ENCODE data around the gene PRKCE.
"Not testable (repeated sequence)": the region's sequence is repeated elsewhere in the genome, so short reads cannot be mapped to it uniquely, and the experiment has no call there.

Gene PRKCE

DNA sequence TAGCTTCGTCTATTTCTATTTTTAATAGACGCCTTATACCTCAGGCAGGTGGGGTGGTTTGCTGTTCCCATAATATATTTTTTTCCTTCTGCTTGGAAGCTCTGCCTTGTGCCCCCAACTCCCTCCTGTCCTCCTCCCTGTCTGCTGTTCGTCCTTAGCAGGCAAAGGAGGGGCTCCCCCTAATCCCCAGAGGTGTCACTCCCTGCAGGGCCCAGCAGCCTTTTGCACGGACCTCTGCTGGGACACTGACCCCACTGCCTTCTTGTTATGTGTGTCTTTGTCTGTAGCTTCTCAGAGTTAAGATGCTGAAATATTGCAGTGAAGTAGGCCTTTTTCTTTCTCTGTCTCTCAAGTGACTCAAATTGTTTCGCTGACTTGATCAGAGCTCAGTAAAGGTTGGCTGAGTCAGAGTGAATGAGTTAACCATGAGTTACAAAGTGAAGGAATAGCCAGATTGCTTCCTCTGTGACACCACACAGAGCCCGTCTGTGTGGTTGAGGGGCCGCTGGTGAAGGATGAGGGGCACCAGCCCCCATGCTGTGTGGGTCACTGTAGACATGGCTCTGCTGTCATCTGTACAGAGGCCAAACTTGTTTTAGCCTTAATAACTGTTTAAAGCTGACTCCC lies 47.7 kb downstream of the PRKCE start:
- DNase-seq (ENCODE audit: low spot score) = no peak

DNA sequence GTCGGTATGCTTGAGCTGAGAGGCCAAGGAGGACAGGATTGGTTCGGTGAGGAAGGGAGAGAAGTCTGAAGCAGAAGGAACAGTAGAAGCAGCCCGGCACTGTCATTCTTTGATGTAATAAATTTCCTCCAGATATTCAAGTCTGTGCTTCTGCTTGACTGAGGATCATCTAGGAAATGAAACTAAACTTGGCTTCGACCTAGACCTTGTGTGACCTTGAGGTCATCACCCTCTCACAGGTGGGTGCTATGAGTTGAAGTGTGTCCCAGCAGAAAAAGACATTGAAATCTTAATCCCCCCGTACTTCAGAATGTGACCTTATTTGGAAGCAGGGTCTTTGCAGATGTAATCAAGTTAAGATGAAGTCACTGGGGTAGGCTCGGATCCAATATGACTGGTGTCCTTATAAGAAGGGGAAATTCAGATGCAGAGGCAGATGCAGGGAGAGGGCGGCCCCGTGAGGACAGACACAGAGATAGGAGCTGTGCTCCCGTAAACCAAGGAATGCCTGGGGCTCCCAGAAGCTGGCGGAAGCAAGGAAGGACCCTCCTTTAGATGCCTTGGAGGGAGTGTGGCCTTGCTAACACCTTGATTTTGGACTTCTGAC lies 49.0 kb downstream of the PRKCE start:
- DNase-seq (ENCODE audit: low spot score) = no peak

DNA sequence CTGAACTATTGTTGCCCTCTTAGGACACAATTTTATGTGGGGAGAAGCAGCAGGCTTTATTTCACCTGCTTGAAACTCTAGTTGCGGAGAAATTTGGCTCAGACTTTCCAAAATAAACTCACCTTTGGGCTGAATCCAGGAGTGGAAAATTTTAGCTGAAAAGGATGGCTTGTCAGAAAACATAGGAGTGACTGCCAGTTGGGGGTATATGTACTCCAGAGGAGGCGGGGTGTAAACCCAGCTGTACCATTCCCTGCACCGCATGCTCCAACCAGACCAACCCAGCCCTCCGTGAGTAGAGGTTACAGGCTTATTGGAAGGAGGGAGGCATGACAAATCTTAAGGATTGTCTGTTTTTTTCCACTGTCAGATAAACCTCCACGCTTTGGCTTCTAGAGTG lies 53.8 kb downstream of the PRKCE start:
- no peak for DNase-seq (ENCODE audit: low spot score)

DNA sequence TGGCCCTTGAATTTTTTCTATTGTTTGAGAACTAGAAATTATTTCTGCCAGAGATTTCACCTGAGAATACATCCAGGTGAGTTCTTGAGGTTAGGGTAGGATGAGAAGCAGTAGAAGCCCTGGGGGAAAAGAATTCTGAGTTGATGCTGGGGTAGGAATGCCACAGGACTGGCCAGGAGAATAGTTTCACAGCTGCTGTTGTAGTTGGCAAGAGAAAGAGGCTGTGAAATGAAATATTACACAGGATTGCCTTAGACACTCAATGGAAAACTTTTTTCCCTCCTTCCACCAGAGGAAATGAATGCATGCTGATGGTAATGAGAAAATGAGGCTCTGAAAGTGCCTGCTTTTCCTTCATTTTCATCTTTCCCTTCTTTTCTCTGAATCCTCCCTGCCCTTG lies 54.6 kb downstream of the PRKCE start:
- no peak for DNase-seq (ENCODE audit: low spot score)

DNA sequence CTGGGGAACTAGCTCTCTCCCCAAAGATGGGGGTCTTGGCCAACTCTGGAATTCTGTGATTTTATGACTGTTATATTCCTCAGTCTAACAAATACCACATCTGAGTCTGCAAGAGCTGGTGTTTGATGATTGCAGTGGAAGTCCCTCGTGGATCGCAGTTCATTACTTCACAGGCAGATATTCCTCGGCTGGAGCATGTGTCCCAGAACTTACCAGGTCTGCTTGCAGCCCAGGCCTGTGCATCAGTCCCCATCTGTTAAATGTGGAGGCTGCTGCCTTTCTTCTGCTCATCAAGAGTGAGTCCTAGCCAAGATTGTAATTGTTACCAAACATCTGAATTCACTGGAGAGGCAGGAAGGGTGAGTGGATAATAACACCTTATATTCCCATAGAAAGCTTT lies 55.5 kb downstream of the PRKCE start:
- DNase-seq (ENCODE audit: low spot score) = no peak

DNA sequence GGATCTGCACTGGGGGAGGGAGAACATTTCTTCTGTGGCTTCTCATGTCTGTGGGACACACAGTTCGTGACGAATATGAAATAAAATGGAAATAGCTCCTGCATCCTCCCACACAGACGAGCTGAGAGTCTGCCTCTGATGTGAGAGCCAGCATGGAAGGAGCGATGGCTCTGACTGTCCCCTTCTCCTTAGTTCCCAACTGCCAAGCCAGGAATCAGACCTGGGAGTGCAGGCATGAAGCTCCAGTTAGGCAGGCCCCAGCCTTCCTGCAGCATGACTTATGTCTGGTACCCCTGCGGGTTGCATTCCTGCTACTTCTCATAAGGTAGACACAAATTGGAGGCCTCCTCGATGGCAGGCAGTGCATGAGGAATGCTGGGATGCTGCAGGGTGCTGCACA lies 56.2 kb downstream of the PRKCE start:
- DNase-seq (ENCODE audit: low spot score) = no peak

DNA sequence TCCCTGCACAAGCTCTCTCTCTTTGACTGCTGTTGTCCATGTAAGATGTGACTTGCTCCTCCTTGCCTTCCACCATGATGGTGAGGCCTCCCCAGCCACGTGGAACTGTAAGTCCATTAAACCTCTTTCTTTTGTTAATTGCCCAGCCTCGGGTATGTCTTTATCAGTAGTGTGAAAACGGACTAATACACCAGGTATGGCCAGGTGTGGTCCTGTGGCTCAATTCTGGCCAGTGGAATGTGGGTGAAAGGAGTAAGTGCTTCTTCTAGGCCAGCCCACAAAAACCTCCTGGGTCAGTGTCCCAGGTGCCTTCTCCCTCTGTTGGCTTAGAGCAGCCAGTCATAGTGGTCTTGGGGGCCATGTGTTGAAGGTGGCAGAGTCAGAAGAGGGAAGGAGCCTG lies 57.0 kb downstream of the PRKCE start:
- no peak for DNase-seq (ENCODE audit: low spot score)

DNA sequence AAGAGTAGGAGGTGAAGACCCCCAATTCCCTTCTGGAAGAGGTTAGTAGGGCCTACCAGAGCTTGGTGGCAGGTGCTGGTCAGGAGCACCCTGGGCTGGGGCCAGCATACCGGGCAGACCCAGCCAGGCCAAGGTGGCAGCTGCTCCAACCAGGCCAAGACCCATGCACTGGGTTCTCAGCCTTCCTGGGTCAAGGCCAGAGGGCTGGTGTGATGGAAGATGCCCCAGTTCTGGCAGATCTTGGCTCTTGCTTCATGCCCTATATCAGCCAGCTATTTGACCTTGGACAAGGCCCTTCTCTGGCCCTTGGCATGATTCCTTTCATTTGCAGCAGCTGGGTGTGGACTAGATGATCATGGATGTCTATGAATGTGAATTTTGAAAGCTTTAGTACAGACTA lies 57.7 kb downstream of the PRKCE start:
- DNase-seq (ENCODE audit: low spot score) = no peak

DNA sequence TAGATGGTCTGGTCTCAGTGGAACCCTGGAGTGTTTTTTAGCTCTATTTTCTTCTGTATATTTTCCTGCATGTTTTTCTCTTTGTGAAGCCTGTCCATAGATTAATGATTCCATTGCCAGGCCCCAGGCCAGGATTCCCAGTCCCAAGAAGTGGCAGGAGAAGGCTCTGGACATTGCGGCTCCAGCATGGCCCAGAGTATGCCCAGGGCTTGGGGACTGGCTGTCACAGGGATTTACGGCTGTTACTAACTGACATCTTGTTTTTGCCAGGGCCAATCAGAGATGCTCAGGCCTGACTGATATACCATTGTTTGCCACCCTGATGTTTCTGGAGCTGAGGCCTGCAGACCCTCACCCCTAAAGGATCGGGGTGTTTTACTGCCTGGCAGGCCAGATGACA lies 59.0 kb downstream of the PRKCE start:
- no peak for DNase-seq (ENCODE audit: low spot score)

DNA sequence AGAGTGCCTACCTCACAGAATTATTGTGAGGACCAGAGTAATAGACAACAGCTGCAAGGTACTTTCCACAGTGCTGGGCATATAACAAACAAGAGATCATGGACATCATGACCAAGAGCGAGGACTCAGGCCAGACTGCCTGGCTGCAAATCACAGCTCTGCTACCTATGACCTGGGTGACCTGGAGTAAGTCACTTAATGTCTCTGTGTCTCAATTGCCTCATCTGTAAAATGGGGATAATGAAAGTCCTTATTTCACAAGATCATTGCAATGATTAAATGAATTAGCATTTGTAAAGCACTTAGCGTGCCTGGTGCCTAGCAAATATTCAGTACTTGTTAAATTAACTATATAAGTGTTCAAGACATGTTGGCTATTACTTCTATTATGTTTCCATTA lies 59.7 kb downstream of the PRKCE start:
- DNase-seq (ENCODE audit: low spot score) = no peak

DNA sequence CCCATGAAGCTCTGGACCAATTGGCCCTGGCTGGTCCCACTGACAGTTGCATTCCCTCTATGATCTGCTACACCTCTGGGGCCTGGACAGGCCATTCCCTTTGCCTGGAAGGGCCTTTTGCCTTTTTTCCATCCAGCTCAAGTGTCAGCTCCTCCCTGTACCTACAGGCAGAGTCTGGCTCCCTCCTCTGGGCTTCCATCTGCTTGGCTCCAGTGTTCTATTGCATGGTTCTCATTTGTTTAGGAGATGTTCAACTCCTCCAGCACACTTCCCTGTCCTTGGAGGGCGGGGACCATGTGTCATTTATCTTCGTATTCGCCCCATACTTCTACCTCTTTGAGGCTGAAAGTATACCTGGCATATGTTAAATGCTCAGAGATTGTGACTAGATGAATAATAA lies 61.1 kb downstream of the PRKCE start:
- no peak for DNase-seq (ENCODE audit: low spot score)

DNA sequence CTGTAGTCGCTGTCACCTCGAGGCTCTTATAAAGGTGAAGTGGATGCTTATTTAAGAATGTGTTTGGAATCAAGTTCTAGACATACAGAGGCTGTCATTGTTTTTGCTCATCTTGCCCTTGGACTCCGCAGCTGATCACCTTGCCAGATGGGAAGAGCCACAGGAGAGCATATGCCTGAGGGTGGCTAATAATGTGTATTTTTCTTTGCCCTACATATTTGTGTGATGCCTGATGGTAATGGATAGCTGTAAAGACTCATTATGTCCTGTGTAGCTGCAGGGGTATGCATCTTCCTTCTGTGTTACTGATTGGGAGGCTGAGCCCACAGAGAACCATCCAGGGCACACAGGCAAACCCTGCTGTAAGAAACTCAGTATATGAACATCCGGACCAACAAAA lies 61.7 kb downstream of the PRKCE start:
- no peak for DNase-seq (ENCODE audit: low spot score)

DNA sequence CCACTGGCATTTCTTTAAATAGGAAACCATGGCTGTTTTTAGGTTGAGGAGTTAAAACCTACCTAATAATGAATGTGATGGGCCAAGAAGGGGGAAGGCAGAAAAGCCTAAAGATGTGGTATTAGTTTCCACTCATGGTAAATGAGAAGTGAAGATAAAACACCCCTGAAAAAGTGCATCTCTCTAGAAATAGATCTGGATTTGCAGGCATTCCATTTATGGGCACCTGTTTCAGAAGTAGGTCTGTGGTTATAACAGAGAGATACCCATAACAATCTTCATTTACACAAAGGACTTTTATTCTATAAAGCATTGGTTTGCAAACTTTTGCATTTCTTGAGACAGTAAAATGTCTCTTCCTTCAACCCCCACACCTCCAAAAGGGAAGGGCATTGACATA lies 62.1 kb downstream of the PRKCE start:
- DNase-seq (ENCODE audit: low spot score) = no peak

DNA sequence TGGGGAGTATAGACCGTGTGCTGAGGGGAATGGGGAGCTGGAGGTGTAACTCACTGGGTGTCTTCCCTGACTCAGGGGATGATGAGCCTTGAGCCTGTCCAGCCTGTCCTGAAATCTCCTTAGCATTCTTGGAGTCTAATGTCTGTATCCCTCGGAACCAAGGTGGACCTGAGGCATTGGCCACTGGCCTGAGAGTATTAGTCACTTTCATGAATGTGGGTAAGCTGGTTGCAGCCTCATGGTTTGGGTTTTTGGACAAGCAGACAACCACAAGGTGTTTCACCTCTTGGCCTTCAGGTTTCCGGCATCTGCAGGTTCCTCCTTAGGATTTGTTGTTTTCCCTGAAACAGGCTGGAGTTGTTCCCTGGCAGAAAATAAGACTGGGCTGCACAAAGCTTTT lies 63.2 kb downstream of the PRKCE start:
- no peak for DNase-seq (ENCODE audit: low spot score)

DNA sequence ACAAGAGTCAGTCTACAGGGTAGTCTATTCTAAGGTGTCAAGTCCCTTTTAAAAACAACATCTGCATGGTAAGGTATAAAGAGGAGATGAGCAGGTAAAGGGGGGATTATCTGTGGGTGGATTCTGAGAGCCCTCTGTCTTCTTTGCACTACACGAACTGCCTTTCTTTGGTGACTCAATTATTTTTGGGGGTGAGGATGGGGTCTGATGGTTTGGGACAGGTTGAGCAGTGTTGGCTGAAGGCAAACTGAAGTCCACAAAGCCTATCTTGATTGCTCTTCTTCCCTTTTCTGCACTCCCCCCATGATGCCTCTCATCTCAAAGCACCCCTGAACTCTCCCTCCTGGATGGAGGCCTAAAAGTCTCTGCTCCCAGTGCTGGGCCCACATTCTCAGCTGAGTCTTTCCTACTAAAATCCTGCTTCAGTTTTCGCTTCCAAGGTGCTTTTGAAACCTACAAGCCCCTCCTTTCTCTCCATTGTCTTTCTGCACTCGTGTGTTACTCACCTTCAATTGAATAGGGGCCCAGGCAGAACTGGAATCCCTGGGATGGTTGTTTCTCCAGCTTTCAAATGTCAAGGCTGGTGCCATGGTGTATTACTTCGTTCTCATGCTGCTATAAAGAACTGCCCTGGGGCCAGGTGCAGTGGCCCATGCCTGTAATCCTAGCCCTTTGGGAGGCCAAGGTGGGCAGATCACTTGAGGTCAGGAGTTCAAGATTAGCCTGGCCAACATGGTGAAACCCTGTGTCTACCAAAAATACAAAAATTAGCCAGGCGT lies 64.3 kb downstream of the PRKCE start:
- DNase-seq (ENCODE audit: low spot score) = no peak

DNA sequence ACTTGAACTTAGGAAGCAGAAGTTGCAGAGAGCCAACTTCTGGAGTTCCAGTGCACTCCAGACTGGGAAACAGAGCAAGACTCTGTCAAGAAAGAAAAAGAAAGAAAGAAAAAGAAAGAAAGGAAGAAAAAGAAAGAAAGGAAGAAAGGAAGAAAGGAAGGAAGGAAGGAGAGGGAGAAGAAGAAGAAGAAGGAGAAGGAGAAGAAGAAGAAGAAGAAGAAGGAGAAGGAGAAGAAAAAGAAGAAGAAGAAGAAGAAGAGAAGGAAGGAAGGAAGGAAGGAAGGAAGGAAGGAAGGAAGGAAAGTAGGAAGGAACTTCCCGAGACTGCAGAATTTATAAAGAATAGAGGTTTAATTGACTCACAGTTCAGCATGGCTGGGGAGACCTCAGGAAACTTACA lies 65.0 kb downstream of the PRKCE start:
- DNase-seq (ENCODE audit: low spot score) = not testable (repeated sequence)

DNA sequence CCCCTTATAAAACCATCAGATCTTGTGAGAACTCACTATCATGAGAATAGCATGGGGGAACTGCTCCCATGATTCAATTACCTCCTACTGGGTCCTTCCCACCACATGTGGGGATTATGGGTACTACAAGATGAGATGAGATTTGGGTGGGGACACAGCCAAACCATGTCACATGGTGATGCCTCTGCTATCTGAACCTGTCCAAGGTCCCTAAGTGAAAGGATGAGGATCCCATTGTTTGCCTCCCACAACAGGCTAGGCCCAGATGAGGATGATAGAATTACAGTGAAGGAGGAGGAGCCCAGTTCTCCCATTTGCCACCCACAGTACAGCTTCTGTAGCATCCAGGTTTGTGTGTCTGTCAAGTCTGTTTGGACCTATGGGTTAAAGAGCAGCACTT lies 65.4 kb downstream of the PRKCE start:
- DNase-seq (ENCODE audit: low spot score) = no peak

DNA sequence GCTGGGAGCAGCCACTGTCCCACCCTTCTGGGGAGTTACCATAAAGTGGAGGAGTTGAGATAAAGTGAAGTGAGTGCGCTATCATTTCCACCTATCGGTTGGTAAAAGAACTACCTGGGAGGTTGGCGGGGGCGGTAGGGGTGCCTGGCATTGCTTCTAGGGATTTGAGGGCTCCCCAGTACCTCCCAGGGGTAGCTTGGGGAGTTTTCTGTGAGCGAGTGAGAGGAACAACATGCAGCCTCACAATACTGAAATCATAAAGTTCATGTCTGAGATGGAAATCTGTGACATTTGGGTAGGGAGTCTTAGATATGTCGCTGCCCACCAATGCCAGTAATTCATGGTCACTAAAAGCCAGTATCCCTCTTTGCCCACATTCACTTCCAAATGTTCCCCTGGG lies 68.7 kb downstream of the PRKCE start:
- DNase-seq (ENCODE audit: low spot score) = no peak

DNA sequence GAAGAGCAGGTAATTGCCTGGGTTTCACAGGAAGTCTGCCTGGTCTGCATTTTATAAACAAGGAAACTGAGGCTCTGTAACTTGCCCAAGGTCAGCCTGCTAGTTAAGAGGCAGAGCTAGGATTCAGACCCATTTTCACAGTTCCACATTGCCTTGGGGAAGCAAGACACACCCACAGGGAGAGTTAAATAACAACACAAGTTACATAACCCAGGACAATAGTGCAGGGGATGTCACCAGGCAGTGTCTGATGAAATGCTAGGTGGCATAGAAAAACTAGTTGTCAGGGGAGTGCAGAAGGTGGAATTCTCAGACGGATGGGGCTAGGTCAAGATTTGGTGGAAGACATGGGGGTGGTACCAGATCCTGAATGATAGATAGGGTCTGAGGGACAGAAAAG lies 69.7 kb downstream of the PRKCE start:
- DNase-seq (ENCODE audit: low spot score) = no peak

DNA sequence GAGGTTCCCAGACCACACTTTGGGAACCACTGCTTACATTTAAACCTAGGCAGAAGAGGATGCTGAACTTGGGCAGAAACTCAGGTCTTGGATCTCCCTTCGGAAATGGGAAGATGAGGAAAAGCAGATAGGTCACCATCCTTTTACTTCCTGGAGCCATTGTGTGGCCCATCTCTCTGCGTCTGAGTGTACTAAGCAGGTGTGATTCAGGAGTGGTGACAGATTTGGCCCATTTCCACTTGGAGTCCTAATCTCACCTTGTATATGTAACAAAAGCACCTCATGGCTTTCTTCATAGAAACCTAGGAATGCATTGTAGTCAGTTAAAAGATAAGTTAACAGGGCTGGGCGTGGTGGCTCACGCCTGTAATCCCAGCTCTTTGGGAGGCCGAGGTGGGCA lies 71.0 kb downstream of the PRKCE start:
- no peak for DNase-seq (ENCODE audit: low spot score)

DNA sequence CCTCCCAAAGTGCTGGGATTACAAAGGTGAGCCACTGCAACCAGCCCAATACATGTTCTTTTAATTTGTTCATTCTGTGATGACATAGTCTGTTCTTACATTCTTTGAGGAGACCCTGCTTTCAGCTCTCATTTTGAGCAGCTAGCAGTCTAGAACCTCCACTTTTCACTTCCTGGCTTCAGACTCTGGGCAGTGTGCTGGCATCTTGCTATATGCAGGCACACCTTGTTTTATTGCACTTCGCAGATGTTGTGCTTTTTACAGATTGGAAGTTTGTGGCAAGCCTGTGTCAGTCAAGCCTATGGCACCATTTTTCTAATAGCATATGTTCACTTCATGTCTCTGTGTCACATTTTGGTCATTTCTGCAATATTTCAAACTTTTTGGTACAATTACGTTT lies 72.4 kb downstream of the PRKCE start:
- DNase-seq (ENCODE audit: low spot score) = no peak

DNA sequence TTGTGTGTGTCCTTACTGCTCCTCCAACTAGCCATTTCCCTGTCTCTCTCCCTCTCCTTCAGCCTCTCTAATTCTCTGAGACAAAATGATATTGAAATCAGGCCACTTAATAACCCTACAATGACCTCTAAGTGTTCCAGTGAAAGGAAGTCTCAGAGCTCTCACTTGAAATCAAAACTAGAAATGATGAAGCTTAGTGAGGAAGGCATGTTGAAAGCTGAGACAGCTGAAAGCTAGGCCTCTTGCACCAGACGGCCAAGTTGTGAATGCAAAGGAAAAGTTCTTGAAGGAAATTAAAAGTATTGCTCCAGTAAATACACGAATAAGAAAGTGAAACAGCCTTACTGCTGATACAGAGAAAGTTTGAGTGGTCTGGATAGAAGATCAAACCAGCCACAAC lies 72.9 kb downstream of the PRKCE start:
- DNase-seq (ENCODE audit: low spot score) = no peak

DNA sequence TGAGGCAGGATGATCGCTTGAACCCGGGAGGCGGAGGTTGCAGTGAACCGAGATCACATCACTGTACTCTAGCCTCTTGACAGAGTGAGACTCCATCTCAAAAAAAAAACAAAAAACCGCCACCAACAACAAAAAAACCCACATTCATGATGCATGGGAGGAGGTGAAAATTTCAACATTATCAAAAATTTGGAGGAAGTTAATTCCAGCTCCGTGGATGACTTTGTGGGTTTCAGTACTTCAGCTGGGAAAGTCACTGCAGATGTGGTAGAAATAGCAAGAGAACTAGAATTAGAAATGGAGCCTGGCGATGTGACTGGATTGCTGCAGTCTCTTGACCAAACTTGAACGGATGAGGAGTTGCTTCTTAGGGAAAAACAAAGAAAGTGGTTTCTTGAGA lies 74.3 kb downstream of the PRKCE start:
- no peak for DNase-seq (ENCODE audit: low spot score)

DNA sequence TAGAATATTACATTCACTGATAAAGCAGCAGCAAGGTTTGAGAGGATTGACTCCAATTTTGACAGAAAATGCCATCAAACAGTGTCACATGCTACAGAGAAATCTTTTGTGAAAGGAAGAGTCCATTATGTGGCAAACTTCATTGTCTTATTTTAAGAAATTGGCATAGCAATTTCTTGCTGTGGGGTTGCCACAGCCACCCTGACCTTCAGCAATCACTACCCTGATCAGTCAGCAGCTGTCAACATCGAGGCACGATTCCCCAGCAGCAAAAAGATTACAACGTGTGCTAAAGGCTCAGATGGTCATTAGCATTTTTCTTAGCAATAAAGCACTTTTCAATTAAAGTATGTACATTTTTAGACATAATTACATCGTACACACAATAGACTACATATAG lies 74.7 kb downstream of the PRKCE start:
- no peak for DNase-seq (ENCODE audit: low spot score)

All from germinal center (tissue), 1 donor.